Astrocyte (in vitro differentiated cells and primary cell): ENCODE measurements around the gene FMN2. TPM values are rescaled to one million over a fixed set of nuclear protein-coding genes. Genes with fewer than 3 reads are reported as not detected.

ENCODE experiments used
- DNase-seq: peaks from one replicate; pipeline ENCODE4 v3.0.0-alpha.2; 2010; ENCODE audit warnings: low read depth
- FAIRE-seq: peaks from 2 replicates; lab custom pipeline; 2011; peaks lifted over from hg19 to GRCh38; lab: Jason Lieb, UNC
- H2AFZ ChIP-seq: 2 replicates; pipeline ENCODE4 v1.6.0; 2012; ENCODE audit warnings: low read depth, low read length, inconsistent platforms
- H3K27ac ChIP-seq: 2 replicates; pipeline ENCODE4 v1.5.1; 2011; ENCODE audit warnings: low read depth, low read length, inconsistent platforms
- H3K27me3 ChIP-seq: 2 replicates; pipeline ENCODE4 v1.6.0; 2011; ENCODE audit warnings: low read length, inconsistent platforms; ENCODE audit not compliant: insufficient read depth
- H3K36me3 ChIP-seq: 2 replicates; pipeline ENCODE4 v1.5.1; 2011; ENCODE audit warnings: low read length, inconsistent platforms; ENCODE audit not compliant: insufficient read depth
- H3K4me1 ChIP-seq: 2 replicates; pipeline ENCODE4 v1.5.1; 2011; ENCODE audit warnings: low read length, inconsistent platforms; ENCODE audit not compliant: insufficient read depth
- H3K4me2 ChIP-seq: 2 replicates; pipeline ENCODE4 v1.6.0; 2012; ENCODE audit warnings: low read length, inconsistent platforms
- H3K4me3 ChIP-seq: 2 replicates; pipeline ENCODE4 v1.5.1; 2011; ENCODE audit warnings: low read depth, mild to moderate bottlenecking, low read length, inconsistent platforms; ENCODE audit not compliant: insufficient read depth
- H3K79me2 ChIP-seq: 2 replicates; pipeline ENCODE4 v1.6.0; 2012; ENCODE audit warnings: mild to moderate bottlenecking, low read length, inconsistent platforms; ENCODE audit not compliant: insufficient read depth
- H3K9ac ChIP-seq: 2 replicates; pipeline ENCODE4 v1.6.0; 2012; ENCODE audit warnings: mild to moderate bottlenecking, low read length, inconsistent platforms
- H3K9me3 ChIP-seq: 2 replicates; pipeline ENCODE4 v1.5.1; 2012; ENCODE audit warnings: low read depth, mild to moderate bottlenecking, low read length, inconsistent platforms; ENCODE audit not compliant: insufficient read depth
- H4K20me1 ChIP-seq: 2 replicates; pipeline ENCODE4 v1.6.0; 2012; ENCODE audit warnings: low read length, inconsistent platforms; ENCODE audit not compliant: insufficient read depth
- H3K27ac Mint-ChIP-seq: one replicate; pipeline ENCODE4 v1.8.0; 2021; ENCODE audit warnings: mild to moderate bottlenecking, mixed read lengths; ENCODE audit not compliant: unreplicated experiment
- H3K27me3 Mint-ChIP-seq: one replicate; pipeline ENCODE4 v1.8.0; 2021; ENCODE audit warnings: low read depth, mixed read lengths; ENCODE audit not compliant: unreplicated experiment
- H3K36me3 Mint-ChIP-seq: one replicate; pipeline ENCODE4 v1.8.0; 2021; ENCODE audit warnings: low read depth, mixed read lengths; ENCODE audit not compliant: unreplicated experiment
- H3K4me1 Mint-ChIP-seq: one replicate; pipeline ENCODE4 v1.8.0; 2021; ENCODE audit warnings: low read depth, mixed read lengths; ENCODE audit not compliant: unreplicated experiment
- H3K4me3 Mint-ChIP-seq: one replicate; pipeline ENCODE4 v1.8.0; 2021; ENCODE audit warnings: mild to moderate bottlenecking, moderate library complexity, mixed read lengths; ENCODE audit not compliant: unreplicated experiment
- H3K9me3 Mint-ChIP-seq: one replicate; pipeline ENCODE4 v1.8.0; 2021; ENCODE audit warnings: mild to moderate bottlenecking, mixed read lengths; ENCODE audit not compliant: unreplicated experiment
- EZH2 ChIP-seq: IDR thresholded peaks from 2 replicates; pipeline ENCODE4 v1.6.1; 2012; ENCODE audit warnings: mild to moderate bottlenecking, low read length, inconsistent platforms; ENCODE audit not compliant: insufficient read depth
- total RNA-seq: library from RNA; stranded (reverse); gene quantifications from 2 replicates; pipeline ENCODE4 v1.2.1, GENCODE V29; 2021
- TF ChIP-seq, protein P1 (sequence below): IDR thresholded peaks from 2 replicates; pipeline ENCODE4 v1.5.1; 2011; ENCODE audit warnings: low read depth, mild to moderate bottlenecking, inconsistent platforms, low read length, moderate library complexity; ENCODE audit not compliant: insufficient read depth

The FMN2 gene
- total RNA-seq, 1 donor from 2014 or later = 2.4 TPM

DNA sequence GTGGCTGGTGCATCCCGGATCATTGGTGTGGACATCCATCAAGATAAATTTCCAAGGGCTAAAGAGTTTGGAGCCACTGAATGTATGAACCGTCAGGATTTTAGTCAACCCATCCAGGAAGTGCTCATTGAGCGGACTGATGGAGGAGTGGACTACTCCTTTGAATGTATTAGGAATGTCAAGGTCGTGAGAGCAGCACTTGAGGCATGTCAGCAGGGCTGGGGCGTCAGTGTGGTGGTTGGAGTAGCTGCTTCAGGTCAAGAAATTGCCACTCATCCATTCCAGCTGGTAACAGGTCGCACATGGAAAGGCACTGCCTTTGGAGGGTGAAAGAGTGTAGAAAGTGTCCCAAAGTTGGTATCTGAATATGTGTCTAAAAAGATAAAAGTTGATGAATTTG lies 79.1 kb downstream of the FMN2 start:
- Histone ChIP-seq H3K79me2 (no peaks in the 10 kb centered on the region), H3K4me2 (no peak overlapping the region), H3K4me3 (no peak overlapping the region), H3K9me3 (no peaks in the 10 kb centered on the region), H2AFZ (no peak overlapping the region), H3K27ac (no peak overlapping the region), H3K9ac (no peak overlapping the region), H3K36me3 (no peaks in the 10 kb centered on the region), H3K27me3 (no peaks in the 10 kb centered on the region), H4K20me1 (no peaks in the 10 kb centered on the region), H3K4me1 (no peaks in the 10 kb centered on the region)
- Mint-ChIP-seq H3K4me3 (no peak overlapping the region), H3K36me3 (no peaks in the 10 kb centered on the region), H3K27ac (no peak overlapping the region), H3K4me1 (no peaks in the 10 kb centered on the region), H3K27me3 (no peaks in the 10 kb centered on the region), H3K9me3 (no peaks in the 10 kb centered on the region)
- TF ChIP-seq EZH2 = no peak
- no peak for FAIRE-seq
- no peak for DNase-seq

GRCh38 chr1:240171907-240172306 lies 80.2 kb downstream of the FMN2 start:
- Histone ChIP-seq H3K4me1 (no peaks in the 10 kb centered on the region), H4K20me1 (no peaks in the 10 kb centered on the region), H3K79me2 (no peaks in the 10 kb centered on the region), H3K36me3 (no peaks in the 10 kb centered on the region), H3K9ac (no peak overlapping the region), H3K27ac (no peak overlapping the region), H3K9me3 (no peaks in the 10 kb centered on the region), H2AFZ (no peak overlapping the region), H3K27me3 (no peaks in the 10 kb centered on the region), H3K4me3 (no peak overlapping the region), H3K4me2 (no peak overlapping the region)
- no peak for DNase-seq
- TF ChIP-seq, protein P1, sequence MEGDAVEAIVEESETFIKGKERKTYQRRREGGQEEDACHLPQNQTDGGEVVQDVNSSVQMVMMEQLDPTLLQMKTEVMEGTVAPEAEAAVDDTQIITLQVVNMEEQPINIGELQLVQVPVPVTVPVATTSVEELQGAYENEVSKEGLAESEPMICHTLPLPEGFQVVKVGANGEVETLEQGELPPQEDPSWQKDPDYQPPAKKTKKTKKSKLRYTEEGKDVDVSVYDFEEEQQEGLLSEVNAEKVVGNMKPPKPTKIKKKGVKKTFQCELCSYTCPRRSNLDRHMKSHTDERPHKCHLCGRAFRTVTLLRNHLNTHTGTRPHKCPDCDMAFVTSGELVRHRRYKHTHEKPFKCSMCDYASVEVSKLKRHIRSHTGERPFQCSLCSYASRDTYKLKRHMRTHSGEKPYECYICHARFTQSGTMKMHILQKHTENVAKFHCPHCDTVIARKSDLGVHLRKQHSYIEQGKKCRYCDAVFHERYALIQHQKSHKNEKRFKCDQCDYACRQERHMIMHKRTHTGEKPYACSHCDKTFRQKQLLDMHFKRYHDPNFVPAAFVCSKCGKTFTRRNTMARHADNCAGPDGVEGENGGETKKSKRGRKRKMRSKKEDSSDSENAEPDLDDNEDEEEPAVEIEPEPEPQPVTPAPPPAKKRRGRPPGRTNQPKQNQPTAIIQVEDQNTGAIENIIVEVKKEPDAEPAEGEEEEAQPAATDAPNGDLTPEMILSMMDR = no peak
- TF ChIP-seq EZH2 = no peak
- no peaks in the 10 kb centered on the region for H3K36me3 Mint-ChIP-seq
- H3K27me3 Mint-ChIP-seq = no peaks in the 10 kb centered on the region
- H3K9me3 Mint-ChIP-seq = no peaks in the 10 kb centered on the region
- H3K27ac Mint-ChIP-seq = no peak overlapping the region
- H3K4me1 Mint-ChIP-seq = no peaks in the 10 kb centered on the region
- H3K4me3 Mint-ChIP-seq = no peak overlapping the region
- no peak for FAIRE-seq

- Histone ChIP-seq H3K9ac (no peak overlapping the region), H3K79me2 (no peaks in the 10 kb centered on the region), H3K27ac (no peak overlapping the region), H3K9me3 (no peaks in the 10 kb centered on the region), H2AFZ (no peak overlapping the region), H3K27me3 (no peaks in the 10 kb centered on the region), H3K4me3 (no peak overlapping the region), H3K36me3 (no peaks in the 10 kb centered on the region), H4K20me1 (no peaks in the 10 kb centered on the region), H3K4me1 (no peaks in the 10 kb centered on the region), H3K4me2 (no peak overlapping the region)
- no peaks in the 10 kb centered on the region for H3K4me1 Mint-ChIP-seq
- FAIRE-seq = no peak
- no peak overlapping the region for H3K4me3 Mint-ChIP-seq
- H3K27me3 Mint-ChIP-seq = no peaks in the 10 kb centered on the region
- H3K27ac Mint-ChIP-seq = no peak overlapping the region
- TF ChIP-seq, protein P1 = no peak
- no peak for TF ChIP-seq EZH2
- DNase-seq = no peak
- no peaks in the 10 kb centered on the region for H3K36me3 Mint-ChIP-seq
- H3K9me3 Mint-ChIP-seq = no peaks in the 10 kb centered on the region
These were observed 82.2 kb downstream of the FMN2 start for GRCh38 chr1:240173836-240174235.
